HCT116 (cell line): Measurements from ENCODE around the gene FSD2. TPM values are rescaled to one million over a fixed set of nuclear protein-coding genes. Genes with fewer than 3 reads are reported as not detected.

ENCODE experiments used
- ATAC-seq: fragments of 200-7000 bp; cut with Tn5 transposase; 2 replicates; pipeline ENCODE4 v1.9.1; 2020; ENCODE audit warnings: mild to moderate bottlenecking, moderate library complexity
- BruUV-seq: library from RNA; stranded (reverse); fragments of 400-500 nt; replicated peaks from 2 replicates; lab custom pipeline; 2021; lab: Mats Ljungman, UMichigan
- CTCF ChIA-PET: fragments of 300-600 bp; sonication (Branson Sonifier 250); formaldehyde crosslinking; loops from one replicate; lab custom pipeline; 2021; ENCODE audit warnings: antibody characterized with exemption; lab: Charles Lee
- POLR2A ChIA-PET: fragments of 300-600, 350-600 bp; sonication (Branson Sonifier 250); formaldehyde crosslinking; loops from one replicate; lab custom pipeline; 2021; ENCODE audit warnings: antibody characterized with exemption; lab: Charles Lee
- RAD21 ChIA-PET, 2 experiments: fragments of 300-600 bp; sonication (Branson Sonifier 250); formaldehyde crosslinking; loops; one replicate each; lab custom pipeline; 2023; ENCODE audit warnings: low total read pairs in 2 of 2; ENCODE audit not compliant: uncharacterized antibody in 2 of 2, unreplicated experiment in 2 of 2, low non-redundant PET in 1 of 2; lab: Charles Lee
- DNase-seq: peaks from one replicate; pipeline ENCODE4 v3.0.0-alpha.2; 2010; ENCODE audit warnings: low read depth, low spot score
- H2AFZ ChIP-seq: fragments of 200-600 bp; shearing (Covaris generic), sonication (generic); 2 replicates; pipeline ENCODE4 v1.6.1; 2017; ENCODE audit warnings: low read depth, mixed run types, mixed read lengths, antibody characterized with exemption, low read length; ENCODE audit not compliant: poor library complexity, severe bottlenecking
- H3K27ac ChIP-seq: 2 replicates; pipeline ENCODE4 v1.5.1; 2012; ENCODE audit warnings: low read depth, low read length
- H3K27me3 ChIP-seq: fragments of 200-600 bp; sonication (generic); 2 replicates; pipeline ENCODE4 v1.6.1; 2016; ENCODE audit warnings: mixed run types, low read length, mixed read lengths; ENCODE audit not compliant: insufficient read depth
- H3K36me3 ChIP-seq, 2 experiments: fragments of 200-500 bp in 1 of 2; fragments of 200-600 bp in 1 of 2; sonication (Bioruptor generic) in 1 of 2; sonication (generic) in 1 of 2; 2 replicates each; pipeline versions ENCODE4 v1.5.1 to v1.6.1; 2014 to 2016; ENCODE audit warnings: low read length in 2 of 2, inconsistent platforms in 1 of 2, mixed read lengths in 1 of 2, mixed run types in 1 of 2; ENCODE audit not compliant: insufficient read depth in 2 of 2, control insufficient read depth in 1 of 2
- H3K4me1 ChIP-seq, 2 experiments: fragments of 200-600 bp in 1 of 2; sonication (generic) in 1 of 2; 2 replicates each; pipeline versions ENCODE4 v1.5.1 to v1.6.1; 2012 to 2017; ENCODE audit warnings: low read length in 2 of 2, inconsistent platforms in 1 of 2, mild to moderate bottlenecking in 1 of 2, mixed read lengths in 1 of 2, mixed run types in 1 of 2, moderate library complexity in 1 of 2; ENCODE audit not compliant: insufficient read depth in 2 of 2, control insufficient read depth in 1 of 2
- H3K4me2 ChIP-seq: fragments of 200-600 bp; sonication (generic); 2 replicates; pipeline ENCODE4 v1.6.1; 2017; ENCODE audit warnings: mixed run types, low read length, mixed read lengths
- H3K4me3 ChIP-seq, 2 experiments: fragments of 200-600 bp in 1 of 2; sonication (generic) in 1 of 2; replicated peaks in 1 of 2; 2 replicates each; pipeline ENCODE4 v1.5.1; 2011 to 2016; ENCODE audit warnings: low read length in 2 of 2, control low read depth in 1 of 2, low read depth in 1 of 2, mild to moderate bottlenecking in 1 of 2, mixed read lengths in 1 of 2, mixed run types in 1 of 2
- H3K79me2 ChIP-seq: fragments of 200-600 bp; sonication (generic); 2 replicates; pipeline ENCODE4 v1.6.1; 2017; ENCODE audit warnings: mild to moderate bottlenecking, mixed run types, low read length, moderate library complexity, mixed read lengths; ENCODE audit not compliant: insufficient read depth
- H3K9ac ChIP-seq: fragments of 200-600 bp; sonication (generic); 2 replicates; pipeline ENCODE4 v1.6.1; 2016; ENCODE audit warnings: low read length, mixed read lengths
- H3K9me2 ChIP-seq: fragments of 200-600 bp; sonication (generic), shearing (Covaris generic); 2 replicates; pipeline ENCODE4 v1.6.1; 2017; ENCODE audit warnings: mixed run types, mild to moderate bottlenecking, moderate library complexity; ENCODE audit not compliant: insufficient read depth
- H3K9me3 ChIP-seq, 2 experiments: fragments of 200-500 bp in 1 of 2; fragments of 200-600 bp in 1 of 2; sonication (Bioruptor generic) in 1 of 2; sonication (generic) in 1 of 2; 2 replicates each; pipeline ENCODE4 v1.6.1; 2014 to 2017; ENCODE audit warnings: low read length in 2 of 2, mixed read lengths in 2 of 2, inconsistent platforms in 1 of 2, low read depth in 1 of 2, mild to moderate bottlenecking in 1 of 2, mixed run types in 1 of 2, moderate library complexity in 1 of 2; ENCODE audit not compliant: control insufficient read depth in 1 of 2, insufficient read depth in 1 of 2
- H4K20me1 ChIP-seq: fragments of 200-600 bp; sonication (generic), shearing (Covaris generic); 2 replicates; pipeline ENCODE4 v1.6.1; 2017; ENCODE audit warnings: mixed run types, mild to moderate bottlenecking, moderate library complexity; ENCODE audit not compliant: insufficient read depth
- CBX3 ChIP-seq: IDR thresholded peaks from 2 replicates; pipeline ENCODE4 v1.6.1; 2012; ENCODE audit warnings: low read depth
- CEBPB ChIP-seq: IDR thresholded peaks from 2 replicates; pipeline ENCODE4 v1.6.1; 2012; ENCODE audit warnings: low read depth
- EGR1 ChIP-seq: IDR thresholded peaks from 2 replicates; pipeline ENCODE4 v1.6.1; 2012; ENCODE audit warnings: low read depth
- ELF1 ChIP-seq: IDR thresholded peaks from 2 replicates; pipeline ENCODE4 v1.6.1; 2012; ENCODE audit warnings: low read depth, borderline replicate concordance
- EZH2phosphoT487 ChIP-seq: fragments of 200-600 bp; IDR thresholded peaks from 2 replicates; pipeline ENCODE4 v1.6.1; 2018; ENCODE audit warnings: antibody characterized with exemption, borderline replicate concordance
- FOSL1 ChIP-seq: IDR thresholded peaks from 2 replicates; pipeline ENCODE4 v1.6.1; 2012; ENCODE audit warnings: low read depth
- JUND ChIP-seq: IDR thresholded peaks from 2 replicates; pipeline ENCODE4 v1.6.1; 2012
- RAD21 ChIP-seq: IDR thresholded peaks from 2 replicates; pipeline ENCODE4 v1.6.1; 2012; ENCODE audit warnings: low read depth, mild to moderate bottlenecking
- SIN3A ChIP-seq: IDR thresholded peaks from 2 replicates; pipeline ENCODE4 v1.6.1; 2012; ENCODE audit warnings: low read depth
- SP1 ChIP-seq: IDR thresholded peaks from 2 replicates; pipeline ENCODE4 v1.6.1; 2012; ENCODE audit warnings: low read depth
- TCF7L2 ChIP-seq: IDR thresholded peaks from 2 replicates; pipeline ENCODE4 v1.7.0; 2011; ENCODE audit warnings: borderline replicate concordance, inconsistent platforms; ENCODE audit not compliant: insufficient read depth, insufficient read length; ENCODE audit errors: extremely low read depth
- YY1 ChIP-seq: IDR thresholded peaks from 2 replicates; pipeline ENCODE4 v1.6.1; 2011; ENCODE audit warnings: low read length, low read depth, moderate library complexity, mild to moderate bottlenecking; ENCODE audit not compliant: insufficient replicate concordance; ENCODE audit errors: extremely low read depth
- ZFX ChIP-seq: fragments of 450-650 bp; IDR thresholded peaks from 2 replicates; pipeline ENCODE4 v1.6.1; 2017
- intact Hi-C: fragments of 100-400 bp; cut with micrococcal nuclease; formaldehyde crosslinking; loops from 2 replicates; pipeline ENCODE4 v1.10.0; 2022
- total RNA-seq: library from RNA; stranded (reverse); gene quantifications from one replicate; pipeline ENCODE4 v1.2.1, GENCODE V29; 2021; ENCODE audit not compliant: unreplicated experiment
- TF ChIP-seq, protein P1 (sequence below): IDR thresholded peaks from 2 replicates; pipeline ENCODE4 v1.6.1; 2012; ENCODE audit warnings: low read depth
- TF ChIP-seq, protein P2 (sequence below): IDR thresholded peaks from 2 replicates; pipeline ENCODE4 v1.6.1; 2012
- TF ChIP-seq, protein P3 (sequence below): IDR thresholded peaks from 2 replicates; pipeline ENCODE4 v1.6.1; 2012
- TF ChIP-seq, protein P4 (sequence below), 3 experiments: fragments of 200-600 bp in 1 of 3; sonication (generic) in 1 of 3; IDR thresholded peaks in 2 of 3; conservative IDR thresholded peaks in 1 of 3; 2 replicates each; pipeline ENCODE4 v1.5.1; 2012 to 2017; ENCODE audit warnings: low read depth in 2 of 3, low read length in 2 of 3, antibody characterized with exemption in 1 of 3, borderline replicate concordance in 1 of 3, control low read depth in 1 of 3, mild to moderate bottlenecking in 1 of 3, mixed read lengths in 1 of 3, mixed run types in 1 of 3, moderate library complexity in 1 of 3; ENCODE audit not compliant: insufficient read depth in 1 of 3

FSD2 gene
- total RNA-seq, 1 experiment from 2014 or later: not detected

DNA sequence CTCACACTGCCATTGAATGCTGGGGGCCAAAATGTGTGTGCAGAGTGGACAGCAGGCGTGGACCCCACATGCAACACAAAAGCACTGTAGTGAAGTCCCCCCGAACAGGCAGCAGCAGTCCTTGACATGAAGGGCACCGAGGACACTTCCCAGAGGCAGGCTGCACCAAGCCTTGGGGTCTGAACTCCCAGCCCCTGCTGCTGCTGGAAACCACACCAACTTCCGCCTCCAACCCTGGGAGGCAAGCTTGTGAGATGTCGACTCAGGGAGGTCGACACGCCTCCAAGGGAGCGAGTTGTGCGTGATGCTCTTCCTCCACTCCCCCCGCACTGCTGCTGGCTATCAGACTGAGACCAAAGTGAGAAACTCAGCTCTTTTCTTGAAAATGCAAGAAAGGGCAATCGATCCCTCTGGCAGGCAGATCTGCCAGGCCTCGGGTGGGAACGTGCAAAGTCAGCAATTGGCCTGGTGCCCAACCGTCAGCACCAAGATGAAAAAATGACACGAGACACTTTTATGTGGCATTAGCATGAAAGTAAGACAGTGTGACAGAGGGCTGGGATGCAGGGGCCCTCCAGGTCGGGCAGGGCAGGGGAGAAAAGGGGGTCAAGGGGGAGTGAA lies 47.2 kb upstream of the FSD2 start:
- BruUV-seq: no TSS peak

More for the DNA sequence above, 47.2 kb upstream of the FSD2 start:
- H4K20me1 ChIP-seq: no peaks in the 10 kb centered on the region
- no peaks in the 10 kb centered on the region for H3K36me3 ChIP-seq
- ATAC-seq: no peak
- no peak for DNase-seq
- intact Hi-C loops: no loop called here
- no peaks in the 10 kb centered on the region for H3K79me2 ChIP-seq
- no peaks in the 10 kb centered on the region for H3K27me3 ChIP-seq
- H3K4me2 ChIP-seq: no peak overlapping the region
- ChIA-PET RAD21 (interaction anchor here in 1 of 2 experiments (0.6 kb wide), 1 partner anchor 213 kb away, joined by 4 read pairs; no protein-coding TSS in a partner anchor), CTCF (no interaction called here)
- no peaks in the 10 kb centered on the region for H3K9me3 ChIP-seq
- no peak overlapping the region for H3K4me3 ChIP-seq
- H3K9me2 ChIP-seq: no peaks in the 10 kb centered on the region
- no peak overlapping the region for H3K27ac ChIP-seq
- peaks cover 3 to 19% of the 10 kb centered on the region in 2 experiments; a peak in 3 of 4 replicates for H3K4me1 ChIP-seq
- TF ChIP-seq TCF7L2 (no peak), SIN3A (no peak), CBX3 (no peak), JUND (no peak), FOSL1 (no peak), EGR1 (no peak), CEBPB (no peak), ZFX (no peak), SP1 (no peak), ELF1 (no peak), YY1 (no peak), EZH2phosphoT487 (no peak), RAD21 (no peak)
- TF ChIP-seq, protein P1, sequence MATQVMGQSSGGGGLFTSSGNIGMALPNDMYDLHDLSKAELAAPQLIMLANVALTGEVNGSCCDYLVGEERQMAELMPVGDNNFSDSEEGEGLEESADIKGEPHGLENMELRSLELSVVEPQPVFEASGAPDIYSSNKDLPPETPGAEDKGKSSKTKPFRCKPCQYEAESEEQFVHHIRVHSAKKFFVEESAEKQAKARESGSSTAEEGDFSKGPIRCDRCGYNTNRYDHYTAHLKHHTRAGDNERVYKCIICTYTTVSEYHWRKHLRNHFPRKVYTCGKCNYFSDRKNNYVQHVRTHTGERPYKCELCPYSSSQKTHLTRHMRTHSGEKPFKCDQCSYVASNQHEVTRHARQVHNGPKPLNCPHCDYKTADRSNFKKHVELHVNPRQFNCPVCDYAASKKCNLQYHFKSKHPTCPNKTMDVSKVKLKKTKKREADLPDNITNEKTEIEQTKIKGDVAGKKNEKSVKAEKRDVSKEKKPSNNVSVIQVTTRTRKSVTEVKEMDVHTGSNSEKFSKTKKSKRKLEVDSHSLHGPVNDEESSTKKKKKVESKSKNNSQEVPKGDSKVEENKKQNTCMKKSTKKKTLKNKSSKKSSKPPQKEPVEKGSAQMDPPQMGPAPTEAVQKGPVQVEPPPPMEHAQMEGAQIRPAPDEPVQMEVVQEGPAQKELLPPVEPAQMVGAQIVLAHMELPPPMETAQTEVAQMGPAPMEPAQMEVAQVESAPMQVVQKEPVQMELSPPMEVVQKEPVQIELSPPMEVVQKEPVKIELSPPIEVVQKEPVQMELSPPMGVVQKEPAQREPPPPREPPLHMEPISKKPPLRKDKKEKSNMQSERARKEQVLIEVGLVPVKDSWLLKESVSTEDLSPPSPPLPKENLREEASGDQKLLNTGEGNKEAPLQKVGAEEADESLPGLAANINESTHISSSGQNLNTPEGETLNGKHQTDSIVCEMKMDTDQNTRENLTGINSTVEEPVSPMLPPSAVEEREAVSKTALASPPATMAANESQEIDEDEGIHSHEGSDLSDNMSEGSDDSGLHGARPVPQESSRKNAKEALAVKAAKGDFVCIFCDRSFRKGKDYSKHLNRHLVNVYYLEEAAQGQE: no peak
- TF ChIP-seq, protein P2, sequence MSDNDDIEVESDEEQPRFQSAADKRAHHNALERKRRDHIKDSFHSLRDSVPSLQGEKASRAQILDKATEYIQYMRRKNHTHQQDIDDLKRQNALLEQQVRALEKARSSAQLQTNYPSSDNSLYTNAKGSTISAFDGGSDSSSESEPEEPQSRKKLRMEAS: no peak
- TF ChIP-seq, protein P3, sequence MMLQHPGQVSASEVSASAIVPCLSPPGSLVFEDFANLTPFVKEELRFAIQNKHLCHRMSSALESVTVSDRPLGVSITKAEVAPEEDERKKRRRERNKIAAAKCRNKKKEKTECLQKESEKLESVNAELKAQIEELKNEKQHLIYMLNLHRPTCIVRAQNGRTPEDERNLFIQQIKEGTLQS: no peak
- TF ChIP-seq, protein P4, sequence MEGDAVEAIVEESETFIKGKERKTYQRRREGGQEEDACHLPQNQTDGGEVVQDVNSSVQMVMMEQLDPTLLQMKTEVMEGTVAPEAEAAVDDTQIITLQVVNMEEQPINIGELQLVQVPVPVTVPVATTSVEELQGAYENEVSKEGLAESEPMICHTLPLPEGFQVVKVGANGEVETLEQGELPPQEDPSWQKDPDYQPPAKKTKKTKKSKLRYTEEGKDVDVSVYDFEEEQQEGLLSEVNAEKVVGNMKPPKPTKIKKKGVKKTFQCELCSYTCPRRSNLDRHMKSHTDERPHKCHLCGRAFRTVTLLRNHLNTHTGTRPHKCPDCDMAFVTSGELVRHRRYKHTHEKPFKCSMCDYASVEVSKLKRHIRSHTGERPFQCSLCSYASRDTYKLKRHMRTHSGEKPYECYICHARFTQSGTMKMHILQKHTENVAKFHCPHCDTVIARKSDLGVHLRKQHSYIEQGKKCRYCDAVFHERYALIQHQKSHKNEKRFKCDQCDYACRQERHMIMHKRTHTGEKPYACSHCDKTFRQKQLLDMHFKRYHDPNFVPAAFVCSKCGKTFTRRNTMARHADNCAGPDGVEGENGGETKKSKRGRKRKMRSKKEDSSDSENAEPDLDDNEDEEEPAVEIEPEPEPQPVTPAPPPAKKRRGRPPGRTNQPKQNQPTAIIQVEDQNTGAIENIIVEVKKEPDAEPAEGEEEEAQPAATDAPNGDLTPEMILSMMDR (IDR thresholded peaks at IDR 0.05 in 2 of 3, conservative IDR thresholded peaks at IDR 0.05 in 1 of 3; ENCODE audit: borderline replicate concordance in 1 of 3, insufficient read depth in 1 of 3, low read depth in 2 of 3, low read length in 2 of 3): no peak
- TF ChIP-seq, all 23 proteins: peak for 0
- no peak overlapping the region for H2AFZ ChIP-seq
- H3K9ac ChIP-seq: no peak overlapping the region
- POLR2A ChIA-PET: no interaction called here
